Epithelial cell of proximal tubule (primary cell): ENCODE results near the gene ABCA1. TPM values are rescaled to one million over a fixed set of nuclear protein-coding genes. Genes with fewer than 3 reads are reported as not detected.

ENCODE experiments used
- DNase-seq: peaks from one replicate; pipeline ENCODE4 v3.0.0-alpha.2; 2011; ENCODE audit warnings: low read depth
- H3K4me3 ChIP-seq: 2 replicates; pipeline ENCODE4 v1.5.1; 2011; ENCODE audit warnings: low read depth, mild to moderate bottlenecking, low read length
- CTCF ChIP-seq: conservative IDR thresholded peaks from 2 replicates; pipeline ENCODE4 v1.5.1; 2012; ENCODE audit warnings: low read depth, mild to moderate bottlenecking, low read length
- total RNA-seq: library from RNA; depleted of rRNA; stranded (reverse); fragments of >200 nt; gene quantifications from 2 replicates; pipeline ENCODE4 v1.2.3, GENCODE V29; 2015

The ABCA1 gene
- total RNA-seq, 1 donor from 2014 or later: 13.7 TPM

GRCh38 chr9:104912606-104913005 lies 15.3 kb downstream of the ABCA1 start:
- H3K4me3 ChIP-seq: no peak overlapping the region
- TF ChIP-seq CTCF: no peak
- no peak for DNase-seq

- DNase-seq: no peak
- TF ChIP-seq CTCF: no peak
- no peak overlapping the region for H3K4me3 ChIP-seq
These were observed 16.8 kb downstream of the ABCA1 start for GRCh38 chr9:104911032-104911607.

GRCh38 chr9:104907278-104907951 lies 20.5 kb downstream of the ABCA1 start:
- TF ChIP-seq CTCF: no peak
- H3K4me3 ChIP-seq: no peak overlapping the region
- no peak for DNase-seq

GRCh38 chr9:104906441-104907277 lies 21.3 kb downstream of the ABCA1 start:
- no peak for DNase-seq
- no peak for TF ChIP-seq CTCF
- no peak overlapping the region for H3K4me3 ChIP-seq

- DNase-seq: no peak
- no peak for TF ChIP-seq CTCF
- no peak overlapping the region for H3K4me3 ChIP-seq
These were observed 22.0 kb downstream of the ABCA1 start for GRCh38 chr9:104905931-104906330.

- no peak overlapping the region for H3K4me3 ChIP-seq
- no peak for TF ChIP-seq CTCF
- no peak for DNase-seq
These were observed 22.6 kb downstream of the ABCA1 start for GRCh38 chr9:104905153-104905901.
